Stomach (tissue), 4 donors: ENCODE data around the gene NCOR1.

ENCODE experiments used
- CTCF ChIP-seq, 7 experiments: fragments of 450-650 bp in 4 of 7; fragments of 200-600 bp in 3 of 7; sonication (generic) in 3 of 7; IDR thresholded peaks; one replicate each; pipeline ENCODE4 v1.5.1; 2016 to 2019; ENCODE audit warnings: antibody characterized with exemption in 7 of 7, control low read depth in 2 of 7, mild to moderate bottlenecking in 1 of 7
- POLR2A ChIP-seq, 4 donors: fragments of 450-650 bp; IDR thresholded peaks; one replicate each; pipeline ENCODE4 v1.6.1; 2016; ENCODE audit warnings: antibody characterized with exemption in 4 of 4, control low read depth in 2 of 4, mild to moderate bottlenecking in 1 of 4, moderate library complexity in 1 of 4
- POLR2AphosphoS5 ChIP-seq, 3 donors: sonication (generic); formaldehyde crosslinking; IDR thresholded peaks; one replicate each; pipeline ENCODE4 v1.6.1; 2016; ENCODE audit warnings: antibody characterized with exemption in 3 of 3

- TF ChIP-seq CTCF (IDR thresholded peaks at IDR 0.05) (no peak), POLR2A (IDR thresholded peaks at IDR 0.05) (no peak), POLR2AphosphoS5 (IDR thresholded peaks at IDR 0.05) (no peak)
Observed at GRCh38 chr17:16081507-16082087, 133.7 kb downstream of the NCOR1 start.
